ENCODE measurements around the gene GLYATL2. TPM values are rescaled to one million over a fixed set of nuclear protein-coding genes. Genes with fewer than 3 reads are reported as not detected.

Gene GLYATL2
- total and polyA plus RNA-seq, 2 of the 8 experiments (the other 6 are each of a cell fraction or from before 2014, with no cell fraction given) = 0.39 to 0.69 TPM

- TF ChIP-seq, protein P1, sequence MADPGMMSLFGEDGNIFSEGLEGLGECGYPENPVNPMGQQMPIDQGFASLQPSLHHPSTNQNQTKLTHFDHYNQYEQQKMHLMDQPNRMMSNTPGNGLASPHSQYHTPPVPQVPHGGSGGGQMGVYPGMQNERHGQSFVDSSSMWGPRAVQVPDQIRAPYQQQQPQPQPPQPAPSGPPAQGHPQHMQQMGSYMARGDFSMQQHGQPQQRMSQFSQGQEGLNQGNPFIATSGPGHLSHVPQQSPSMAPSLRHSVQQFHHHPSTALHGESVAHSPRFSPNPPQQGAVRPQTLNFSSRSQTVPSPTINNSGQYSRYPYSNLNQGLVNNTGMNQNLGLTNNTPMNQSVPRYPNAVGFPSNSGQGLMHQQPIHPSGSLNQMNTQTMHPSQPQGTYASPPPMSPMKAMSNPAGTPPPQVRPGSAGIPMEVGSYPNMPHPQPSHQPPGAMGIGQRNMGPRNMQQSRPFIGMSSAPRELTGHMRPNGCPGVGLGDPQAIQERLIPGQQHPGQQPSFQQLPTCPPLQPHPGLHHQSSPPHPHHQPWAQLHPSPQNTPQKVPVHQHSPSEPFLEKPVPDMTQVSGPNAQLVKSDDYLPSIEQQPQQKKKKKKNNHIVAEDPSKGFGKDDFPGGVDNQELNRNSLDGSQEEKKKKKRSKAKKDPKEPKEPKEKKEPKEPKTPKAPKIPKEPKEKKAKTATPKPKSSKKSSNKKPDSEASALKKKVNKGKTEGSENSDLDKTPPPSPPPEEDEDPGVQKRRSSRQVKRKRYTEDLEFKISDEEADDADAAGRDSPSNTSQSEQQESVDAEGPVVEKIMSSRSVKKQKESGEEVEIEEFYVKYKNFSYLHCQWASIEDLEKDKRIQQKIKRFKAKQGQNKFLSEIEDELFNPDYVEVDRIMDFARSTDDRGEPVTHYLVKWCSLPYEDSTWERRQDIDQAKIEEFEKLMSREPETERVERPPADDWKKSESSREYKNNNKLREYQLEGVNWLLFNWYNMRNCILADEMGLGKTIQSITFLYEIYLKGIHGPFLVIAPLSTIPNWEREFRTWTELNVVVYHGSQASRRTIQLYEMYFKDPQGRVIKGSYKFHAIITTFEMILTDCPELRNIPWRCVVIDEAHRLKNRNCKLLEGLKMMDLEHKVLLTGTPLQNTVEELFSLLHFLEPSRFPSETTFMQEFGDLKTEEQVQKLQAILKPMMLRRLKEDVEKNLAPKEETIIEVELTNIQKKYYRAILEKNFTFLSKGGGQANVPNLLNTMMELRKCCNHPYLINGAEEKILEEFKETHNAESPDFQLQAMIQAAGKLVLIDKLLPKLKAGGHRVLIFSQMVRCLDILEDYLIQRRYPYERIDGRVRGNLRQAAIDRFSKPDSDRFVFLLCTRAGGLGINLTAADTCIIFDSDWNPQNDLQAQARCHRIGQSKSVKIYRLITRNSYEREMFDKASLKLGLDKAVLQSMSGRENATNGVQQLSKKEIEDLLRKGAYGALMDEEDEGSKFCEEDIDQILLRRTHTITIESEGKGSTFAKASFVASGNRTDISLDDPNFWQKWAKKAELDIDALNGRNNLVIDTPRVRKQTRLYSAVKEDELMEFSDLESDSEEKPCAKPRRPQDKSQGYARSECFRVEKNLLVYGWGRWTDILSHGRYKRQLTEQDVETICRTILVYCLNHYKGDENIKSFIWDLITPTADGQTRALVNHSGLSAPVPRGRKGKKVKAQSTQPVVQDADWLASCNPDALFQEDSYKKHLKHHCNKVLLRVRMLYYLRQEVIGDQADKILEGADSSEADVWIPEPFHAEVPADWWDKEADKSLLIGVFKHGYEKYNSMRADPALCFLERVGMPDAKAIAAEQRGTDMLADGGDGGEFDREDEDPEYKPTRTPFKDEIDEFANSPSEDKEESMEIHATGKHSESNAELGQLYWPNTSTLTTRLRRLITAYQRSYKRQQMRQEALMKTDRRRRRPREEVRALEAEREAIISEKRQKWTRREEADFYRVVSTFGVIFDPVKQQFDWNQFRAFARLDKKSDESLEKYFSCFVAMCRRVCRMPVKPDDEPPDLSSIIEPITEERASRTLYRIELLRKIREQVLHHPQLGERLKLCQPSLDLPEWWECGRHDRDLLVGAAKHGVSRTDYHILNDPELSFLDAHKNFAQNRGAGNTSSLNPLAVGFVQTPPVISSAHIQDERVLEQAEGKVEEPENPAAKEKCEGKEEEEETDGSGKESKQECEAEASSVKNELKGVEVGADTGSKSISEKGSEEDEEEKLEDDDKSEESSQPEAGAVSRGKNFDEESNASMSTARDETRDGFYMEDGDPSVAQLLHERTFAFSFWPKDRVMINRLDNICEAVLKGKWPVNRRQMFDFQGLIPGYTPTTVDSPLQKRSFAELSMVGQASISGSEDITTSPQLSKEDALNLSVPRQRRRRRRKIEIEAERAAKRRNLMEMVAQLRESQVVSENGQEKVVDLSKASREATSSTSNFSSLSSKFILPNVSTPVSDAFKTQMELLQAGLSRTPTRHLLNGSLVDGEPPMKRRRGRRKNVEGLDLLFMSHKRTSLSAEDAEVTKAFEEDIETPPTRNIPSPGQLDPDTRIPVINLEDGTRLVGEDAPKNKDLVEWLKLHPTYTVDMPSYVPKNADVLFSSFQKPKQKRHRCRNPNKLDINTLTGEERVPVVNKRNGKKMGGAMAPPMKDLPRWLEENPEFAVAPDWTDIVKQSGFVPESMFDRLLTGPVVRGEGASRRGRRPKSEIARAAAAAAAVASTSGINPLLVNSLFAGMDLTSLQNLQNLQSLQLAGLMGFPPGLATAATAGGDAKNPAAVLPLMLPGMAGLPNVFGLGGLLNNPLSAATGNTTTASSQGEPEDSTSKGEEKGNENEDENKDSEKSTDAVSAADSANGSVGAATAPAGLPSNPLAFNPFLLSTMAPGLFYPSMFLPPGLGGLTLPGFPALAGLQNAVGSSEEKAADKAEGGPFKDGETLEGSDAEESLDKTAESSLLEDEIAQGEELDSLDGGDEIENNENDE (IDR thresholded peaks at IDR 0.05; ENCODE audit: insufficient replicate concordance, low read length) = no peak
- TF ChIP-seq POLR2A (IDR thresholded peaks at IDR 0.05; ENCODE audit: control extremely low read depth in 1 of 2, low read depth in 2 of 2, low read length in 2 of 2) = no peak
- TF ChIP-seq NANOG (IDR thresholded peaks at IDR 0.05; ENCODE audit: insufficient read depth, low read depth, low read length, poor library complexity, severe bottlenecking) = no peak
- no peak for TF ChIP-seq PHF8 (conservative IDR thresholded peaks at IDR 0.05; ENCODE audit: low read depth, low read length)
These were observed 43.2 kb downstream of the GLYATL2 start (continued) for GRCh38 chr11:58801302-58801701.
